Upper lobe of left lung (tissue), 6 donors: ENCODE data around the gene KBTBD7. TPM values are rescaled to one million over a fixed set of nuclear protein-coding genes. Genes with fewer than 3 reads are reported as not detected.

ENCODE experiments used
- ATAC-seq, 2 donors: fragments of 200-7000 bp; cut with Tn5 transposase; one replicate each; pipeline ENCODE4 v1.9.1; 2022; ENCODE audit warnings: mild to moderate bottlenecking in 2 of 2, moderate library complexity in 2 of 2; ENCODE audit not compliant: low FRiP score in 2 of 2
- DNase-seq, 2 donors: peaks; one replicate each; pipeline ENCODE4 v3.0.0-alpha.2; 2019 to 2020
- H3K27ac ChIP-seq, 4 donors: fragments of 200-600 bp; sonication (generic); one replicate each; pipeline ENCODE4 v1.5.1; 2016 to 2019
- H3K27me3 ChIP-seq, 4 donors: fragments of 200-600 bp; sonication (generic); one replicate each; pipeline ENCODE4 v1.5.1; 2017 to 2019
- H3K36me3 ChIP-seq, 4 donors: fragments of 200-600 bp; sonication (generic); one replicate each; pipeline ENCODE4 v1.5.1; 2016 to 2019
- H3K4me1 ChIP-seq, 4 donors: fragments of 200-600 bp; sonication (generic); one replicate each; pipeline ENCODE4 v1.5.1; 2018 to 2019
- H3K4me3 ChIP-seq, 4 donors: fragments of 200-600 bp; sonication (generic); one replicate each; pipeline ENCODE4 v1.5.1; 2017 to 2019; ENCODE audit warnings: mild to moderate bottlenecking in 2 of 4, moderate library complexity in 1 of 4
- H3K9me3 ChIP-seq, 4 donors: fragments of 200-600 bp; sonication (generic); one replicate each; pipeline ENCODE4 v1.5.1; 2018 to 2019
- EP300 ChIP-seq, 4 donors: sonication (generic); formaldehyde crosslinking; IDR thresholded peaks; one replicate each; pipeline ENCODE4 v1.5.1; 2017; ENCODE audit warnings: antibody characterized with exemption in 4 of 4, control low read depth in 2 of 4
- POLR2A ChIP-seq, 4 donors: fragments of 450-650 bp; IDR thresholded peaks; one replicate each; pipeline ENCODE4 v1.5.1; 2016 to 2017; ENCODE audit warnings: antibody characterized with exemption in 4 of 4, mild to moderate bottlenecking in 2 of 4
- POLR2AphosphoS5 ChIP-seq, 2 donors: sonication (generic); formaldehyde crosslinking; IDR thresholded peaks; one replicate each; pipeline ENCODE4 v1.5.1; 2017; ENCODE audit warnings: antibody characterized with exemption in 2 of 2
- WGBS, 2 donors: methylation state at CpG; one replicate each; pipeline ENCODE4 v1.1.5; 2017 to 2018; 5-methylcytosine and 5-hydroxymethylcytosine counted together
- total RNA-seq, 6 donors: library from RNA; depleted of rRNA in 4 of 6; stranded (reverse); fragments of >200 nt in 4 of 6; gene quantifications; one replicate each; pipeline versions ENCODE4 v1.1.0 to v1.2.1, GENCODE V29; 2016 to 2021
- TF ChIP-seq, protein P1 (sequence below), 6 experiments: fragments of 450-650 bp in 4 of 6; fragments of 200-600 bp in 2 of 6; sonication (generic) in 2 of 6; IDR thresholded peaks; one replicate each; pipeline ENCODE4 v1.5.1; 2016 to 2019; ENCODE audit warnings: antibody characterized with exemption in 6 of 6
- donor health status: DM: no; HTN: no; CAD: no; lungs with moderate emphysema.
- donor health status: DM: no; HTN: yes; CAD: no; lungs with severe emphysema.

The KBTBD7 gene
- total RNA-seq, 6 donors from 2014 or later = 3.6 to 8.9 (median 7.3) TPM

DNA sequence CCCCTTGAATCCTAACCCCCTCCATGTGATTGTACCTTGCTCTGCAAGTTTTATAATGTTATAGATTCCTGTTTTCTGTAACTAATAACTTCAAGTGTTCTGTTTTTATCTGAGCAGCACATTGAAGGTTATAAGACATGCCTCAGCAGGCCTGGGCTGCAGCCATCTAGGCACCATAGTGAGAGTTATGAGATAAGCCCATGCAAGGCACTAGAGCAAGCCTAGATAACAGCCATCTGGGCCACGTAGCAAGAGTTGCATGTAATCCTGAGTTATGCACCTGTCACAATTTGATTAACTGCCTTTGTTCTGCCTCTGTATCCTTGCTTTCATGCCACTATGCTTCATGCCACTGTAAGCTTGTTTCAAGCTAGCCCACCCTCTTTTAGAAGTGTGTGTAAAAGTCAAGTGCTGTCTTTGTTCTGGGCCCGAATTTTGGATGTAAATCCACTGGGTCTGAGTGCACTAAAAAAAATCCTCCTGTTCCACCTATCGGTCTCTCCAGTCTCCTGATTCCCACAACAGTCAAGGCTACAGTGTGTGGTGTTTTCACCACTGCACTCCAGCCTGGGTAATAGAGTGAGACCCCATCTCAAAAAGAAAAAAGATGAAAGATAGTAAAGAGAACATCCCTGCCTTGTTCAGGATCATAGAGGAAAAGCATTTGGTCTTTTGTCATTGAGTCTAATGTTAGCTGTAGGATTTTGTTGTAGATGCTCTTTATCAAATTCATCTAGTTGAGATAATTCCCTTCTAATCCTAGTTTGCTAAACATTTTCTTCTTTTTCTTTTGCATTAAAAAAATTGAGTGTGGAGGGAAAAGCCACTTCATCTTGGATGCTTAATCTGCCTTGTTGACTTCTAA lies 45.7 kb downstream of the KBTBD7 start:
- H3K4me3 ChIP-seq = no peak overlapping the region
- H3K36me3 ChIP-seq = no peaks in the 10 kb centered on the region
- H3K4me1 ChIP-seq = no peaks in the 10 kb centered on the region
- TF ChIP-seq POLR2A (IDR thresholded peaks at IDR 0.05) = no peak
- no peak for TF ChIP-seq POLR2AphosphoS5 (IDR thresholded peaks at IDR 0.05)
- TF ChIP-seq, protein P1, sequence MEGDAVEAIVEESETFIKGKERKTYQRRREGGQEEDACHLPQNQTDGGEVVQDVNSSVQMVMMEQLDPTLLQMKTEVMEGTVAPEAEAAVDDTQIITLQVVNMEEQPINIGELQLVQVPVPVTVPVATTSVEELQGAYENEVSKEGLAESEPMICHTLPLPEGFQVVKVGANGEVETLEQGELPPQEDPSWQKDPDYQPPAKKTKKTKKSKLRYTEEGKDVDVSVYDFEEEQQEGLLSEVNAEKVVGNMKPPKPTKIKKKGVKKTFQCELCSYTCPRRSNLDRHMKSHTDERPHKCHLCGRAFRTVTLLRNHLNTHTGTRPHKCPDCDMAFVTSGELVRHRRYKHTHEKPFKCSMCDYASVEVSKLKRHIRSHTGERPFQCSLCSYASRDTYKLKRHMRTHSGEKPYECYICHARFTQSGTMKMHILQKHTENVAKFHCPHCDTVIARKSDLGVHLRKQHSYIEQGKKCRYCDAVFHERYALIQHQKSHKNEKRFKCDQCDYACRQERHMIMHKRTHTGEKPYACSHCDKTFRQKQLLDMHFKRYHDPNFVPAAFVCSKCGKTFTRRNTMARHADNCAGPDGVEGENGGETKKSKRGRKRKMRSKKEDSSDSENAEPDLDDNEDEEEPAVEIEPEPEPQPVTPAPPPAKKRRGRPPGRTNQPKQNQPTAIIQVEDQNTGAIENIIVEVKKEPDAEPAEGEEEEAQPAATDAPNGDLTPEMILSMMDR (IDR thresholded peaks at IDR 0.05) = no peak
- TF ChIP-seq EP300 (IDR thresholded peaks at IDR 0.05) = no peak
- 94 to 95% methylated on average over 3 of the region's 3 CpGs for WGBS, 2 donors
- no peaks in the 10 kb centered on the region for H3K27me3 ChIP-seq
- H3K27ac ChIP-seq = no peak overlapping the region
- DNase-seq (no peak), ATAC-seq (no peak)
- H3K9me3 ChIP-seq = peaks cover 23 to 53% (median 32%) of the 10 kb centered on the region in 4 donors

DNA sequence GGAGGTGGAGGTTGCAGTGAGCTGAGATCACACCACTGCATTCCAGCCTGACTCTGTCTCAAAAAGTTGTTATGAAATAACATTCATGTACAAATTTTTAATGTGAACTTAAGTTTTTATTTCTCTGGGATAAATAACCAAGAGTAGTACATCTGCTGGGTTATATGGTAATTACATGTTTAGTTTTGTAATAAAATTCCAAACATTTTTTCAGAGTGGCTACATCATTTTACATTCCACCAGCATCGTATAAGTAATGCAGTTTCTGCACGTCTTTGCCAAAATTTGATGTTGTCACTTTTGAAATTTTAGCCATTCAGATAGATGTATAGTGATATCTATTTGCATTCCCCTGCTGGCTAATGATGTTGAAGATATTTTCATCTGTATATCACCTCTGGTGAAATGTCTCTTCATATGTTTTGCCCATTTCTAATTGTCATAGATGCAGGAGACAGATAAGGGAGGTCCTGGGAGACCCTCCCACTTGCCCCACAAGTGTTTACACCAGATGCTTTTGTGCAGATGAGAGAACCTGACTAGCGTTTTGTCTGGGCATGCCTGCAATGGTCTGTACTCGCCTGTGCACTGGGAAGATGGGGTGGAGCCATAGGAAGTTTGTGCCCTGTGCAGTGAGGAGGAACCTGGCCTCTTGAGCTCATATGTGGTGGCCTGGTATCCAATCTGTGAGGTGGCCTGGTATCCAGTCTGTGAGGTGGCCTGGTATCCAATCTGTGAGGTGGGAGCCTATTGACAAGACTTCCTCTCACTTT lies 49.0 kb downstream of the KBTBD7 start:
- 77 to 82% methylated on average over 4 of the region's 4 CpGs for WGBS, 2 donors
- Histone ChIP-seq H3K36me3 (no peaks in the 10 kb centered on the region), H3K9me3 (peaks cover 17 to 30% (median 21%) of the 10 kb centered on the region in 4 donors), H3K4me1 (no peaks in the 10 kb centered on the region), H3K4me3 (no peak overlapping the region), H3K27ac (no peak overlapping the region), H3K27me3 (no peaks in the 10 kb centered on the region)
- DNase-seq (no peak), ATAC-seq (peak in 1 of 2 donors; percentile 30)
- TF ChIP-seq, protein P1 (IDR thresholded peaks at IDR 0.05) = no peak

DNA sequence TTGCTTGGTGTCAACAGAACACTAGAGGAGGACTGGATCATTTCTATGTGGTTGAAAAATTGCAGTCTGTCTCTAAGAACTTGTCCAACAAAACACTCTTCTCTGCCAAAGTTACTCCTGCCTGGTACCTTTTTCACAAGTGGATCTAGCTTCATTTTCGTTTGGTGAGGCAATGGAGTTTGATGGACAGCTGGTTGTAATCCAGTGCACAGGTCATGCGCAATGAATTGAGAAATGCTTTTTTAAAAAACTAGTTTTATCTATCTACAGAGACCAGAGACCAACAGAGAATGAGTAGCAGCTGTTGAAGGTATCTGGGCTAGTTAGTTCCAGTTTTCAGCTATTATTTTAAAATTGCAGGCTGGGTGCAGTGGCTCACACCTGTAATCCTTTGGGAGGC lies 49.8 kb downstream of the KBTBD7 start:
- no peak for TF ChIP-seq POLR2AphosphoS5 (IDR thresholded peaks at IDR 0.05)
- TF ChIP-seq POLR2A (IDR thresholded peaks at IDR 0.05) = no peak
- TF ChIP-seq EP300 (IDR thresholded peaks at IDR 0.05) = no peak
- TF ChIP-seq, protein P1 (IDR thresholded peaks at IDR 0.05) = no peak
- ATAC-seq = no peak
- Histone ChIP-seq H3K27me3 (no peaks in the 10 kb centered on the region), H3K9me3 (peaks cover 14 to 24% (median 19%) of the 10 kb centered on the region in 4 donors), H3K4me3 (no peak overlapping the region), H3K36me3 (no peaks in the 10 kb centered on the region), H3K27ac (no peak overlapping the region), H3K4me1 (no peaks in the 10 kb centered on the region)
- WGBS, 2 donors = 69 to 79% methylated on average over 2 of the region's 2 CpGs
- DNase-seq = no peak

Other genes starting within 250 kb of the KBTBD7 start
- 100 to 1,000 TPM in 1 of 6 donors, 10 to 100 TPM in 5; 52.6 to 134 (median 78.6) TPM for gene ELF1, start 175.3 kb downstream of the KBTBD7 start, total RNA-seq
- 10 to 100 TPM in 2 of 6 donors, 1 to 10 TPM in 4; 7.0 to 18.3 (median 8.9) TPM for gene WBP4, start 133.1 kb downstream of the KBTBD7 start, total RNA-seq
- 1 to 10 TPM in 5 of 6 donors, under 1 TPM in 1; 0.44 to 7.4 (median 4.8) TPM for gene KBTBD6, start 61.8 kb downstream of the KBTBD7 start, total RNA-seq
- 10 to 100 TPM in 2 of 6 donors, 1 to 10 TPM in 4; 7.8 to 35.6 (median 9.4) TPM for gene MTRF1, start 69.0 kb upstream of the KBTBD7 start, total RNA-seq
- gene NAA16, start 116.7 kb upstream of the KBTBD7 start, total RNA-seq = 10 to 100 TPM; 14.3 to 35.6 (median 18.7) TPM